Gastroesophageal sphincter (tissue), 3 donors: Measurements from ENCODE around the gene PCDHB2.

Source experiments
- CTCF ChIP-seq, 4 experiments: fragments of 200-600 bp in 2 of 4; fragments of 450-650 bp in 2 of 4; sonication (generic) in 1 of 4; IDR thresholded peaks; one replicate each; pipeline ENCODE4 v1.5.1; 2017 to 2019; ENCODE audit warnings: antibody characterized with exemption in 4 of 4, mild to moderate bottlenecking in 2 of 4, moderate library complexity in 2 of 4
- EP300 ChIP-seq: sonication (generic); formaldehyde crosslinking; IDR thresholded peaks from one replicate; pipeline ENCODE4 v1.6.1; 2017; ENCODE audit warnings: antibody characterized with exemption, mild to moderate bottlenecking
- POLR2A ChIP-seq, 2 donors: fragments of 450-650 bp; IDR thresholded peaks; one replicate each; pipeline ENCODE4 v1.6.1; 2017; ENCODE audit warnings: antibody characterized with exemption in 2 of 2, mild to moderate bottlenecking in 2 of 2, moderate library complexity in 1 of 2

GRCh38 chr5:141095263-141095641 is 837 bp downstream of the PCDHB2 start:
- TF ChIP-seq CTCF (IDR thresholded peaks at IDR 0.05) (no peak), POLR2A (IDR thresholded peaks at IDR 0.05) (no peak), EP300 (no peak)
